Brain microvascular endothelial cell (primary cell): Measurements from ENCODE around the gene SNX24.
"Not testable (repeated sequence)": the region's sequence is repeated elsewhere in the genome, so short reads cannot be mapped to it uniquely, and the experiment has no call there.

ENCODE experiments used
- DNase-seq: peaks from one replicate; pipeline ENCODE4 v3.0.0-alpha.2; 2020
- H3K27ac ChIP-seq: fragments of 250-450 bp; sonication (Bioruptor Pico); 2 replicates; pipeline ENCODE4 v1.5.1; 2020; ENCODE audit warnings: mild to moderate bottlenecking, moderate library complexity
- H3K27me3 ChIP-seq: fragments of 250-450 bp; sonication (Bioruptor Pico); replicated peaks from 2 replicates; pipeline ENCODE4 v1.5.1; 2020; ENCODE audit warnings: mild to moderate bottlenecking
- H3K36me3 ChIP-seq: fragments of 250-450 bp; sonication (Bioruptor Pico); replicated peaks from 2 replicates; pipeline ENCODE4 v1.5.1; 2020; ENCODE audit warnings: mild to moderate bottlenecking
- H3K4me3 ChIP-seq: 2 replicates; pipeline ENCODE4 v1.5.1; 2011; ENCODE audit warnings: low read depth, mild to moderate bottlenecking, control low read depth, low read length, moderate library complexity
- CTCF ChIP-seq: IDR thresholded peaks from 2 replicates; pipeline ENCODE4 v1.5.1; 2011; ENCODE audit warnings: low read depth, mild to moderate bottlenecking, moderate library complexity, low read length, control low read depth, inconsistent platforms; ENCODE audit errors: missing control alignments
- in situ Hi-C: cut with HindIII; loops from 2 replicates; pipeline ENCODE4 v1.10.0; 2017; ENCODE audit warnings: low sequenced_read_pairs, low pct_ligation_motif_present

The SNX24 gene

GRCh38 chr5:122909470-122910100, 64.2 kb downstream of the SNX24 start:
- DNase-seq, result no peak
- Histone ChIP-seq H3K27ac (no peak overlapping the region), H3K27me3 (no peaks in the 10 kb centered on the region), H3K4me3 (no peak overlapping the region), H3K36me3 (no peaks in the 10 kb centered on the region)
- no peak for TF ChIP-seq CTCF
- in situ Hi-C loops, result no loop called here

GRCh38 chr5:122913436-122913835, 68.0 kb downstream of the SNX24 start:
- H3K27me3 ChIP-seq, H3K36me3 ChIP-seq, in situ Hi-C loops, H3K27ac ChIP-seq, H3K4me3 ChIP-seq, DNase-seq: not testable (repeated sequence)

- no peak overlapping the region for H3K4me3 ChIP-seq
- no peak overlapping the region for H3K27ac ChIP-seq
- in situ Hi-C loops, result no loop called here
- no peak for TF ChIP-seq CTCF
- no peaks in the 10 kb centered on the region for H3K36me3 ChIP-seq
- DNase-seq, result no peak
- no peaks in the 10 kb centered on the region for H3K27me3 ChIP-seq
These were observed 70.5 kb downstream of the SNX24 start for GRCh38 chr5:122915717-122916461.

DNA sequence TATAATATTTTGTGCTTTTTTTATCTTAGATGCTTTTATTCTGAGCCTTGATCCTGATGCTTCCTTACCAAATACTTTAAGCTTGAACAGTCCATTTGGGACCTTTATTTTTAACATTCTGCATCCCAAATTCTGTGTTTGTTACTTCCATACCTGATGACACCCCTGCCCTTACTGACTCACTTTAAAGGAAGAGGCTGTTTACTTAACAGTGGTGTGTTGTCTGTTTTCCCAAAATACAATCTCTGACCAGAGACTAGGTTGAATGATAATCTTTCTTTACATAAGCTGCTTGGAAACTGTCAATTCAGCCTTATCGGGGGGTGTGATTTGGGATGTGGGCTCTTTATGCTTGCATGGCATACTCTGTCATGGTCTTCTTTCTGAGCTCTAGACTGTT, 71.1 kb downstream of the SNX24 start:
- H3K27ac ChIP-seq, result no peak overlapping the region
- in situ Hi-C loops, result no loop called here
- H3K4me3 ChIP-seq, result no peak overlapping the region
- no peak for TF ChIP-seq CTCF
- H3K27me3 ChIP-seq, result no peaks in the 10 kb centered on the region
- no peak for DNase-seq
- no peaks in the 10 kb centered on the region for H3K36me3 ChIP-seq

DNA sequence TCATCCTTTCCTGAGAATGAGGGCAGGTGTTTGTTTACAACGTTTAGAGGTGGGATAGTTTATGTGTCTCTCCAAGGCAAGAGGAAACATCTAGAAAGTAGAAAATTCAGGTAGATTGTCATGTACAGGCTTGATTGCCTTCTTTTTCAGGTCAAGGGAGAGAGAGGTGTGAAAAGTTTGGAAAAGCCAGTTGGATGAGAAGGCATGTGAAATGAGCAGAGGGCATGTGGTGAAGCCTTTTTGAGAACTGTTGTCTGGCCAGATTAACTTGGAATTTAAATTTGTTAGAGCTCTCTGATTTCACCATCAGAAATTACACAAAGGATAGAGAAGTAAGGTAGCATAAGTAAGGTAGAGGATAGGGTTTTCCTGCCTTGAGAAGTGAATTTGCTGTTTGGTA, 74.6 kb downstream of the SNX24 start:
- DNase-seq, result no peak
- no peak overlapping the region for H3K27ac ChIP-seq
- in situ Hi-C loops, result no loop called here
- H3K4me3 ChIP-seq, result no peak overlapping the region
- H3K36me3 ChIP-seq, result no peaks in the 10 kb centered on the region
- no peak for TF ChIP-seq CTCF
- no peaks in the 10 kb centered on the region for H3K27me3 ChIP-seq

DNA sequence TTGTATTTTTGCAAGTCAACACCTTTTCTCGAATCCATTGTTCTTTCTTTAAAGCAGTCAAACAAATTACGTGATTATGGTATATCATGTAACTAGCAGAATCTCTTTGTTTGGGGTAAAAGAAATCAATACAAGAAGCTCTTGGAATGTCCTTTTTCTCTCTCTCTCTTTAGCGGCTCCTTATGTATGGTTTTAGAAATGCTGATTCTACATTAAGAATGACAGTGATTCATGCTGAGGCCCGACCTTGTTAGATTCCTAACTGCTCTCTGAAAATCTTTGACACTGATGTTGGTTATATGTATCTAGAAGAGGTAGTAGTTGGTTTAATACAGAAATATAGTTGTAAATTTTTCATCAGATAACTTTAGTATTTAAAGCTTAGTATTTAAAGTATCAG, 76.4 kb downstream of the SNX24 start:
- in situ Hi-C loops, result no loop called here
- Histone ChIP-seq H3K27ac (no peak overlapping the region), H3K4me3 (no peak overlapping the region), H3K36me3 (no peaks in the 10 kb centered on the region), H3K27me3 (no peaks in the 10 kb centered on the region)
- no peak for DNase-seq
- no peak for TF ChIP-seq CTCF
